Coronary artery (tissue), 2 donors: ENCODE results near the gene KAZN.

Experiments
- DNase-seq: peaks from one replicate; pipeline ENCODE4 v3.0.0-alpha.2; 2017; ENCODE audit warnings: low spot score
- H3K27ac ChIP-seq, 2 donors: fragments of 200-600 bp; sonication (generic); one replicate each; pipeline ENCODE4 v1.5.1; 2016 to 2019
- H3K4me3 ChIP-seq: fragments of 200-600 bp; sonication (generic); 2 replicates; pipeline ENCODE4 v1.5.1; 2016; ENCODE audit warnings: mild to moderate bottlenecking, moderate library complexity
- CTCF ChIP-seq: fragments of 200-600 bp; sonication (generic); IDR thresholded peaks from one replicate; pipeline ENCODE4 v1.5.1; 2019; ENCODE audit warnings: antibody characterized with exemption

The KAZN gene

GRCh38 chr1:14627608-14628489 lies 29.4 kb downstream of the KAZN start:
- Histone ChIP-seq H3K4me3 (no peak overlapping the region), H3K27ac (no peak overlapping the region)
- no peak for DNase-seq

GRCh38 chr1:14629363-14630014 lies 31.0 kb downstream of the KAZN start:
- DNase-seq = no peak
- H3K27ac ChIP-seq = no peak overlapping the region

More at GRCh38 chr1:14627608-14628489, 29.4 kb downstream of the KAZN start:
- no peak for TF ChIP-seq CTCF

GRCh38 chr1:14630986-14631385 lies 32.5 kb downstream of the KAZN start:
- no peak for TF ChIP-seq CTCF

More at GRCh38 chr1:14629363-14630014, 31.0 kb downstream of the KAZN start:
- no peak for TF ChIP-seq CTCF
- H3K4me3 ChIP-seq = no peak overlapping the region

GRCh38 chr1:14631421-14631820 lies 32.9 kb downstream of the KAZN start:
- no peak overlapping the region for H3K27ac ChIP-seq
- no peak for DNase-seq
- no peak for TF ChIP-seq CTCF
- no peak overlapping the region for H3K4me3 ChIP-seq

More at GRCh38 chr1:14630986-14631385, 32.5 kb downstream of the KAZN start:
- H3K27ac ChIP-seq = no peak overlapping the region
- no peak overlapping the region for H3K4me3 ChIP-seq
- no peak for DNase-seq

- Histone ChIP-seq H3K27ac (no peak overlapping the region), H3K4me3 (no peak overlapping the region)
- TF ChIP-seq CTCF = no peak
- DNase-seq = no peak
Observed at GRCh38 chr1:14634486-14634885, 36.0 kb downstream of the KAZN start.

- TF ChIP-seq CTCF = no peak
- no peak for DNase-seq
- no peak overlapping the region for H3K4me3 ChIP-seq
- H3K27ac ChIP-seq = no peak overlapping the region
Observed at GRCh38 chr1:14635421-14635820, 36.9 kb downstream of the KAZN start.
